AG10803 (cell line): ENCODE data around the gene MCTP1.

ENCODE experiments used
- DNase-seq: peaks from one replicate; pipeline ENCODE4 v3.0.0; 2010; ENCODE audit warnings: low read depth
- H3K4me3 ChIP-seq: 2 replicates; pipeline ENCODE4 v1.5.1; 2011; ENCODE audit warnings: mild to moderate bottlenecking, low read length, control low read depth
- CTCF ChIP-seq: conservative IDR thresholded peaks from 2 replicates; pipeline ENCODE4 v1.5.1; 2011; ENCODE audit warnings: mild to moderate bottlenecking, low read length, control low read depth, inconsistent platforms

The MCTP1 gene

GRCh38 chr5:95111141-95111540, 173.8 kb downstream of the MCTP1 start:
- no peak for TF ChIP-seq CTCF
- DNase-seq, result no peak
- H3K4me3 ChIP-seq, result no peak overlapping the region

- no peak for TF ChIP-seq CTCF
- no peak for DNase-seq
- no peak overlapping the region for H3K4me3 ChIP-seq
Observed at GRCh38 chr5:95110118-95110517, 174.8 kb downstream of the MCTP1 start.

- no peak for DNase-seq
- H3K4me3 ChIP-seq, result no peak overlapping the region
- no peak for TF ChIP-seq CTCF
Observed at GRCh38 chr5:95107138-95107537, 177.8 kb downstream of the MCTP1 start.

GRCh38 chr5:95105638-95106037, 179.3 kb downstream of the MCTP1 start:
- no peak overlapping the region for H3K4me3 ChIP-seq
- no peak for TF ChIP-seq CTCF
- DNase-seq, result no peak

- H3K4me3 ChIP-seq, result no peak overlapping the region
- DNase-seq, result no peak
- TF ChIP-seq CTCF, result no peak
Observed at GRCh38 chr5:95102687-95103086, 182.2 kb downstream of the MCTP1 start.

GRCh38 chr5:95102080-95102479, 182.8 kb downstream of the MCTP1 start:
- TF ChIP-seq CTCF, result no peak
- no peak for DNase-seq
- H3K4me3 ChIP-seq, result no peak overlapping the region

- no peak overlapping the region for H3K4me3 ChIP-seq
- DNase-seq, result no peak
- no peak for TF ChIP-seq CTCF
Observed at GRCh38 chr5:95100551-95100950, 184.3 kb downstream of the MCTP1 start.
